A549 (cell line): ENCODE measurements around the gene SIRT6. TPM values are rescaled to one million over a fixed set of nuclear protein-coding genes. Genes with fewer than 3 reads are reported as not detected.

Experiments used
- ATAC-seq, 2 experiments: fragments of 200-7000 bp in 1 of 2; fragments of >200 bp in 1 of 2; cut with Nextera tagmentation in 1 of 2; cut with Tn5 transposase in 1 of 2; 3 replicates each; pipeline versions ENCODE4 v1.8.0 to v1.9.1; 2018 to 2020; ENCODE audit warnings: mild to moderate bottlenecking in 1 of 2, moderate library complexity in 1 of 2
- CTCF ChIA-PET: fragments of 300-600 bp; sonication (Branson Sonifier 250); formaldehyde crosslinking; extraction: SDS; loops from one replicate; lab custom pipeline; 2021; ENCODE audit warnings: antibody characterized with exemption, inconsistent platforms; lab: Yijun Ruan, JAX
- POLR2A ChIA-PET: fragments of 350-600 bp; formaldehyde crosslinking; extraction: SDS; loops from one replicate; lab custom pipeline; 2021; ENCODE audit warnings: antibody characterized with exemption, inconsistent platforms; lab: Yijun Ruan, JAX
- DNase-seq, 2 experiments: peaks; one replicate each; pipeline versions ENCODE4 v3.0.0 to v3.0.0-alpha.2; 2011 to 2016; ENCODE audit warnings: low read depth in 1 of 2, low spot score in 1 of 2
- FAIRE-seq: peaks from 2 replicates; lab custom pipeline; 2011; peaks lifted over from hg19 to GRCh38; lab: Jason Lieb, UNC
- H3K27ac ChIP-seq, 2 experiments: fragments of >200 bp; sonication (Bioruptor Twin); formaldehyde crosslinking; 3 replicates each; pipeline ENCODE4 v1.5.1; 2016 to 2017
- H3K4me1 ChIP-seq: fragments of >200 bp; sonication (Bioruptor Twin); formaldehyde crosslinking; 3 replicates; pipeline ENCODE4 v1.6.1; 2016
- H3K4me2 ChIP-seq: fragments of >200 bp; sonication (Bioruptor Twin); formaldehyde crosslinking; 3 replicates; pipeline ENCODE4 v1.6.1; 2016
- H3K4me3 ChIP-seq: fragments of >200 bp; sonication (Bioruptor Twin); formaldehyde crosslinking; 3 replicates; pipeline ENCODE4 v1.5.1; 2016
- H3K9me3 ChIP-seq: fragments of >200 bp; sonication (Bioruptor Twin); formaldehyde crosslinking; 3 replicates; pipeline ENCODE4 v1.6.1; 2016
- BHLHE40 ChIP-seq: IDR thresholded peaks from 2 replicates; pipeline ENCODE4 v1.6.1; 2012; ENCODE audit warnings: low read depth, low read length, inconsistent platforms
- CHD2 ChIP-seq: fragments of 150-350 bp; IDR thresholded peaks from 2 replicates; pipeline ENCODE4 v1.6.1; 2014; ENCODE audit warnings: low read length; ENCODE audit not compliant: partially characterized antibody
- E2F6 ChIP-seq: IDR thresholded peaks from 2 replicates; pipeline ENCODE4 v1.6.1; 2012; ENCODE audit warnings: low read depth, borderline replicate concordance
- FOSB ChIP-seq: fragments of 250-450 bp; sonication (Bioruptor Pico); IDR thresholded peaks from 2 replicates; pipeline ENCODE4 v1.5.0; 2020; ENCODE audit warnings: mild to moderate bottlenecking, moderate library complexity
- FOSL2 ChIP-seq, 2 experiments: fragments of 450-650 bp in 1 of 2; fragments of >200 bp in 1 of 2; sonication (Bioruptor Twin) in 1 of 2; formaldehyde crosslinking; IDR thresholded peaks; 2 replicates each; pipeline versions ENCODE4 v1.5.0 to v1.6.1; 2016 to 2020; ENCODE audit warnings: mild to moderate bottlenecking in 1 of 2, moderate library complexity in 1 of 2
- GATA3 ChIP-seq: IDR thresholded peaks from 2 replicates; pipeline ENCODE4 v1.6.1; 2012; ENCODE audit warnings: borderline replicate concordance
- HEYL ChIP-seq: fragments of 250-450 bp; sonication (Bioruptor Pico); IDR thresholded peaks from 2 replicates; pipeline ENCODE4 v1.8.0; 2021; ENCODE audit warnings: mild to moderate bottlenecking, moderate library complexity
- HMGXB4 ChIP-seq: fragments of 250-450 bp; sonication (Bioruptor Pico); IDR thresholded peaks from 2 replicates; pipeline ENCODE4 v1.5.0; 2021; ENCODE audit warnings: mild to moderate bottlenecking, moderate library complexity, borderline replicate concordance
- HOXA7 ChIP-seq: fragments of 250-450 bp; sonication (Bioruptor Pico); IDR thresholded peaks from 2 replicates; pipeline ENCODE4 v1.5.0; 2020; ENCODE audit warnings: mild to moderate bottlenecking, moderate library complexity
- MAFK ChIP-seq: fragments of 450-650 bp; IDR thresholded peaks from 2 replicates; pipeline ENCODE4 v1.6.1; 2014; ENCODE audit not compliant: partially characterized antibody
- NFE2L2 ChIP-seq: fragments of 150-350 bp; conservative IDR thresholded peaks from 2 replicates; pipeline ENCODE4 v1.6.1; 2014; ENCODE audit warnings: low read length
- NPAS2 ChIP-seq: fragments of 250-450 bp; sonication (Bioruptor Pico); IDR thresholded peaks from 2 replicates; pipeline ENCODE4 v1.8.0; 2022; ENCODE audit warnings: mild to moderate bottlenecking, moderate library complexity, borderline replicate concordance
- PHF8 ChIP-seq: fragments of 200-600 bp; sonication (generic); IDR thresholded peaks from 2 replicates; pipeline ENCODE4 v1.6.1; 2016; ENCODE audit warnings: low read depth, mild to moderate bottlenecking, antibody characterized with exemption, moderate library complexity, borderline replicate concordance
- POLR2A ChIP-seq: IDR thresholded peaks from 2 replicates; pipeline ENCODE4 v1.6.1; 2012; ENCODE audit warnings: mild to moderate bottlenecking, low read length
- RAD21 ChIP-seq, 2 experiments: fragments of >200 bp in 1 of 2; sonication (Bioruptor Twin) in 1 of 2; formaldehyde crosslinking in 1 of 2; IDR thresholded peaks in 1 of 2; conservative IDR thresholded peaks in 1 of 2; 2 replicates in 1 of 2; 3 replicates in 1 of 2; pipeline ENCODE4 v1.6.1; 2012 to 2018; ENCODE audit warnings: inconsistent platforms in 1 of 2
- RARB ChIP-seq: fragments of 250-450 bp; sonication (Bioruptor Pico); IDR thresholded peaks from 2 replicates; pipeline ENCODE4 v1.8.0; 2021; ENCODE audit warnings: mild to moderate bottlenecking, moderate library complexity
- RFX5 ChIP-seq: fragments of 450-650 bp; IDR thresholded peaks from 2 replicates; pipeline ENCODE4 v1.7.1; 2014; ENCODE audit warnings: antibody characterized with exemption, mild to moderate bottlenecking, moderate library complexity
- RNF2 ChIP-seq: fragments of 200-600 bp; sonication (generic); IDR thresholded peaks from 2 replicates; pipeline ENCODE4 v1.6.1; 2016; ENCODE audit warnings: low read depth, mild to moderate bottlenecking, antibody characterized with exemption, moderate library complexity, borderline replicate concordance
- USF2 ChIP-seq: fragments of 450-650 bp; IDR thresholded peaks from 2 replicates; pipeline ENCODE4 v1.6.1; 2014; ENCODE audit warnings: antibody characterized with exemption
- ZFP36 ChIP-seq: fragments of 450-650 bp; IDR thresholded peaks from 2 replicates; pipeline ENCODE4 v1.6.1; 2014; ENCODE audit warnings: borderline replicate concordance; ENCODE audit not compliant: partially characterized antibody
- WGBS: methylation state at CpG from one replicate; pipeline ENCODE4 v1.1.6; 2017; ENCODE audit errors: missing lambda C conversion rate; 5-methylcytosine and 5-hydroxymethylcytosine counted together
- polyA plus RNA-seq, 4 experiments: library from polyadenylated mRNA; depleted of rRNA in 3 of 4; stranded (reverse); fragments of >200 nt; fragmentation: RNase III in 1 of 4; extraction: RNeasy Plus Mini Kit Qiagen cat#74134 plus additional on column Dnase treatment in 1 of 4; gene quantifications; 2 replicates in 3 of 4; 3 replicates in 1 of 4; pipeline ENCODE4 v1.2.3, GENCODE V29; 2011 to 2017
- TF ChIP-seq, protein P1 (sequence below): fragments of 250-450 bp; sonication (Bioruptor Pico); IDR thresholded peaks from 2 replicates; pipeline ENCODE4 v1.5.0; 2020; ENCODE audit warnings: low read depth, mild to moderate bottlenecking, moderate library complexity

Gene SIRT6
- polyA plus RNA-seq, 2 of the 4 experiments (the other 2 are of a cell fraction) = 11.7 to 21.6 TPM

GRCh38 chr19:4229179-4229931, 47.0 kb upstream of the SIRT6 start, which contains the start of gene EBI3:
TSS of gene EBI3 (plus strand) at chr19:4229523. CDS start at chr19:4229551, 28 bp downstream.
- H3K9me3 ChIP-seq = no peaks in the 10 kb centered on the region
- FAIRE-seq = no peak
- TF ChIP-seq FOSL2 (IDR thresholded peaks at IDR 0.05) (no peak), FOSL2 (CRISPR knock-in tag; IDR thresholded peaks at IDR 0.05) (peak; percentile 30; the same call in 1 of the 2 replicates), RNF2 (no peak), FOSB (CRISPR knock-in tag) (no peak)
- H3K4me3 ChIP-seq = no peak within 1 kb of the TSS
- H3K27ac ChIP-seq = peak within 1 kb of the TSS; percentile 52 to 84
- DNase-seq = peak in 1 of 2 experiments; percentile 74
- WGBS = 12% methylated on average over 10 of the region's 19 CpGs
- ATAC-seq = peak; percentile 74 to 77
- peaks cover 14% of the 10 kb centered on the region for H3K4me1 ChIP-seq
- ChIA-PET CTCF (interaction anchor here (1.0 to 1.7 kb wide), 2 partner anchors 21 to 95 kb away, joined by 3 to 6 read pairs; no protein-coding TSS in a partner anchor), POLR2A (no interaction called here)
- H3K4me2 ChIP-seq = peak within 1 kb of the TSS; percentile 67

DNA sequence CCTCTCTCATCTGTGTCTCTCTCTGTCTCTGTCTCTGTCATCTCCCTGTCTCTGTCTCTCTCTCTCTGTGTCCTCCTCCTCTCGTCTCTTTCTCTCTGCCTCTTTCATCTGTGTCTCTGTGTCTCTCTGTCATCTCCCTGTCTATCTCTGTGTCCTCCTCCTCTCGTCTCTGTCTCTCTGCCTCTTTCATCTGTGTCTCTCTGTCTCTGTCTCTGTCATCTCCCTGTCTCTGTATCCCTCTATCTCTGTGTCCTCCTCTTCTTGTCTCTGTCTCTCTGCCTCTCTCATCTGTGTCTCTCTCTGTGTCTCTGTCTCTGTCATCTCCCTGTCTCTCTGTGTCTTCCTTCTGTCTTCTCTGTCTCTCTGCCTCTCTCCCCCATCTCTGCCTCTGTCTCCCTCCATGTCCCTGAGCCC, 46.4 kb upstream of the SIRT6 start:
- Histone ChIP-seq H3K4me1 (peaks cover 14% of the 10 kb centered on the region), H3K27ac (peak overlapping the region; percentile 52 to 84), H3K4me3 (no peak overlapping the region), H3K9me3 (no peaks in the 10 kb centered on the region), H3K4me2 (peak overlapping the region; percentile 67)
- 57% methylated on average over 2 of the region's 2 CpGs for WGBS
- ATAC-seq = no peak
- ChIA-PET CTCF (no interaction called here), POLR2A (no interaction called here)
- no peak for TF ChIP-seq RFX5
- TF ChIP-seq ZFP36 = peak; percentile 24
- no peak for TF ChIP-seq USF2
- no peak for DNase-seq
- no peak for FAIRE-seq

DNA sequence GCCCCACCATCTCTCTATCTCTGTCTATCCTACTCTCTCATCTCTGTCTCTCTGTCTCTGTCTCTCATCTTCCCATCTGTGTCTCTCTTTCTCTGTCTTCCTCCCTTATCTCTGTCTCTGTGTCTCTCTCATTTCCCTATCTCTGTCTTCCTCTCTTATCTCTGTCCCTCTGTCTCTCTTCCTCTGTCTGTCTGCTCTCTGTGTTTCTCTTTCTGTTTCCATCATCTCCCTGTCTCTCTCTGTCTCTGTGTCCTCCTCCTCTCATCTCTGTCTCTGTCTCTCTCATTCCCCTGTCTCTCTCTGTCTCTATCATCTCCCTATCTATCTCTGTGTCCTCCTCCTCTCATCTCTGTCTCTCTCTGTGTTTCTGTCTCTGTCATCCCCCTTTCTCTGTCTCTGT, 45.4 kb upstream of the SIRT6 start:
- Histone ChIP-seq H3K9me3 (no peaks in the 10 kb centered on the region), H3K4me1 (peaks cover 14% of the 10 kb centered on the region), H3K27ac (no peak overlapping the region), H3K4me3 (no peak overlapping the region), H3K4me2 (no peak overlapping the region)
- DNase-seq (no peak), FAIRE-seq (no peak), ATAC-seq (no peak)
- ChIA-PET CTCF (no interaction called here), POLR2A (no interaction called here)
- TF ChIP-seq CHD2 (no peak), RAD21 (conservative IDR thresholded peaks at IDR 0.05 in 1 of 2, IDR thresholded peaks at IDR 0.05 in 1 of 2) (no peak), HOXA7 (no peak), RARB (no peak), PHF8 (no peak), GATA3 (no peak), NPAS2 (no peak), BHLHE40 (no peak), HEYL (CRISPR knock-in tag) (no peak), POLR2A (no peak), E2F6 (no peak), FOSL2 (IDR thresholded peaks at IDR 0.05) (no peak), FOSL2 (CRISPR knock-in tag; IDR thresholded peaks at IDR 0.05) (no peak), ZFP36 (no peak), NFE2L2 (no peak), MAFK (no peak), RNF2 (no peak), HMGXB4 (no peak)
- TF ChIP-seq, protein P1, sequence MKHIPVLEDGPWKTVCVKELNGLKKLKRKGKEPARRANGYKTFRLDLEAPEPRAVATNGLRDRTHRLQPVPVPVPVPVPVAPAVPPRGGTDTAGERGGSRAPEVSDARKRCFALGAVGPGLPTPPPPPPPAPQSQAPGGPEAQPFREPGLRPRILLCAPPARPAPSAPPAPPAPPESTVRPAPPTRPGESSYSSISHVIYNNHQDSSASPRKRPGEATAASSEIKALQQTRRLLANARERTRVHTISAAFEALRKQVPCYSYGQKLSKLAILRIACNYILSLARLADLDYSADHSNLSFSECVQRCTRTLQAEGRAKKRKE (CRISPR knock-in tag) = no peak
